ENCODE results near the gene ZSWIM1. TPM values are rescaled to one million over a fixed set of nuclear protein-coding genes. Genes with fewer than 3 reads are reported as not detected.
A peak's percentile ranks its signal among the peaks of the same experiment; 100 is the strongest.

ZSWIM1 gene
- total and polyA plus RNA-seq, 2 of the 13 experiments (the other 11 are each of a cell fraction or from before 2014, with no cell fraction given) = 9.5 to 11.7 TPM

DNA sequence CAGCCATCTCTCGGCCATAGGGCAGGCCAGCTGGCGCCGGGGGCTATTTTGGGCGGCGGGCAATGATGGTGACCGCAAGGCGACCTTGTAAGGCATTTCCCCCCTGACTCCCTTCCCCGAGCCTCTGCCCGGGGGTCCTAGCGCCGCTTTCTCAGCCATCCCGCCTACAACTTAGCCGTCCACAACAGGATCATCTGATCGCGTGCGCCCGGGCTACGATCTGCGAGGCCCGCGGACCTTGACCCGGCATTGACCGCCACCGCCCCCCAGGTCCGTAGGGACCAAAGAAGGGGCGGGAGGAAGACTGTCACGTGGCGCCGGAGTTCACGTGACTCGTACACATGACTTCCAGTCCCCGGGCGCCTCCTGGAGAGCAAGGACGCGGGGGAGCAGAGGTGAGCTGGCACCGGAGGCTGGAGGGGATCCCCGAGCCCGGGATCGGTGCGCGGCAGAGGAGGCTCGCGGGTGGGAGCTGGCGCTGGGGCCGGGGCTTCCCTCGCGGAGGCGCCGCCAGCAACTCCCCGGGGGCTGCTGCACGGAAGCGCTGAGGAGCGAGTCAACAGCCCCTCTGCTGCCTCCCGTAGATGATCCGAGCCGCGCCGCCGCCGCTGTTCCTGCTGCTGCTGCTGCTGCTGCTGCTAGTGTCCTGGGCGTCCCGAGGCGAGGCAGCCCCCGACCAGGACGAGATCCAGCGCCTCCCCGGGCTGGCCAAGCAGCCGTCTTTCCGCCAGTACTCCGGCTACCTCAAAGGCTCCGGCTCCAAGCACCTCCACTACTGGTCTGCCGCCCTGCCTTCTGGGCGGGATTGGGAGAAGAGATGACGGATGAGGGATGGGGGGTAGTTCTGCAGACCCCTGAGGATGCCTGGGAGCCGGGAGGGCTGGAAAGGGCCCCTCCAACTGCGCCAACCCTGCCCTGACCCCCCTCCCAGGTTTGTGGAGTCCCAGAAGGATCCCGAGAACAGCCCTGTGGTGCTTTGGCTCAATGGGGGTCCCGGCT is 10.3 kb downstream of the ZSWIM1 start, which contains the start of the genes CTSA and NEURL2 (continued):
- TF ChIP-seq ZNF546 (CRISPR knock-in tag; conservative IDR thresholded peaks at IDR 0.05) = peak; percentile 64; the same call in 1 of the 2 replicates
- TF ChIP-seq ZNF570 (CRISPR knock-in tag; IDR thresholded peaks at IDR 0.05; ENCODE audit: borderline replicate concordance) = peak; percentile 92
- TF ChIP-seq POLR2AphosphoS2 (IDR thresholded peaks at IDR 0.05; ENCODE audit: low read depth, low read length) = no peak
- peak; percentile 36; the same call in 1 of the 2 replicates for TF ChIP-seq LCORL (IDR thresholded peaks at IDR 0.05)
- peak; percentile 98 for TF ChIP-seq LCORL (CRISPR knock-in tag; IDR thresholded peaks at IDR 0.05)
- peak; percentile 90 to 94 for TF ChIP-seq POLR2A (IDR thresholded peaks at IDR 0.05; ENCODE audit: insufficient read depth in 1 of 2, low read depth in 2 of 2, low read length in 2 of 2)
- peak; percentile 95 for TF ChIP-seq ZNF740 (CRISPR knock-in tag; IDR thresholded peaks at IDR 0.05)
- TF ChIP-seq, protein P1, sequence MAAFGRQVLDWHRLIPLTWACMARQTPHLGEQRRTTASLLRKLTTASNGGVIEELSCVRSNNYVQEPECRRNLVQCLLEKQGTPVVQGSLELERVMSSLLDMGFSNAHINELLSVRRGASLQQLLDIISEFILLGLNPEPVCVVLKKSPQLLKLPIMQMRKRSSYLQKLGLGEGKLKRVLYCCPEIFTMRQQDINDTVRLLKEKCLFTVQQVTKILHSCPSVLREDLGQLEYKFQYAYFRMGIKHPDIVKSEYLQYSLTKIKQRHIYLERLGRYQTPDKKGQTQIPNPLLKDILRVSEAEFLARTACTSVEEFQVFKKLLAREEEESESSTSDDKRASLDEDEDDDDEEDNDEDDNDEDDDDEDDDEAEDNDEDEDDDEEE (CRISPR knock-in tag; IDR thresholded peaks at IDR 0.05) = peak; percentile 84
- TF ChIP-seq ZNF605 (CRISPR knock-in tag; IDR thresholded peaks at IDR 0.05) = peak; percentile 100
- TF ChIP-seq RARA (CRISPR knock-in tag; IDR thresholded peaks at IDR 0.05) = peak; percentile 100
- peak; percentile 100 for TF ChIP-seq ARNT2 (CRISPR knock-in tag; IDR thresholded peaks at IDR 0.05; ENCODE audit: low read depth)
- TF ChIP-seq SMC3 (IDR thresholded peaks at IDR 0.05; ENCODE audit: low read length) = no peak
- peak; percentile 98 for TF ChIP-seq THAP7 (CRISPR knock-in tag; IDR thresholded peaks at IDR 0.05)
- no peak for TF ChIP-seq TRIM22 (IDR thresholded peaks at IDR 0.05)
- peak; percentile 13 for TF ChIP-seq AGO2 (optimal IDR thresholded peaks at IDR 0.05; ENCODE audit: low read depth, low read length)
- peak; percentile 85; the same call in 1 of the 2 replicates for TF ChIP-seq GLMP (CRISPR knock-in tag; IDR thresholded peaks at IDR 0.05; ENCODE audit: borderline replicate concordance)
- TF ChIP-seq, protein P2, sequence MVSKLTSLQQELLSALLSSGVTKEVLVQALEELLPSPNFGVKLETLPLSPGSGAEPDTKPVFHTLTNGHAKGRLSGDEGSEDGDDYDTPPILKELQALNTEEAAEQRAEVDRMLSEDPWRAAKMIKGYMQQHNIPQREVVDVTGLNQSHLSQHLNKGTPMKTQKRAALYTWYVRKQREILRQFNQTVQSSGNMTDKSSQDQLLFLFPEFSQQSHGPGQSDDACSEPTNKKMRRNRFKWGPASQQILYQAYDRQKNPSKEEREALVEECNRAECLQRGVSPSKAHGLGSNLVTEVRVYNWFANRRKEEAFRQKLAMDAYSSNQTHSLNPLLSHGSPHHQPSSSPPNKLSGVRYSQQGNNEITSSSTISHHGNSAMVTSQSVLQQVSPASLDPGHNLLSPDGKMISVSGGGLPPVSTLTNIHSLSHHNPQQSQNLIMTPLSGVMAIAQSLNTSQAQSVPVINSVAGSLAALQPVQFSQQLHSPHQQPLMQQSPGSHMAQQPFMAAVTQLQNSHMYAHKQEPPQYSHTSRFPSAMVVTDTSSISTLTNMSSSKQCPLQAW (CRISPR knock-in tag; IDR thresholded peaks at IDR 0.05) = peak; percentile 99
- TF ChIP-seq ZNF354B (CRISPR knock-in tag; IDR thresholded peaks at IDR 0.05) = peak; percentile 99
- 0 out of 2 replicates have a peak, but pooled peaks have one; percentile 82 for TF ChIP-seq ZNF670 (CRISPR knock-in tag; IDR thresholded peaks at IDR 0.05; ENCODE audit: borderline replicate concordance)
- peak; percentile 99 for TF ChIP-seq IRF2 (CRISPR knock-in tag; IDR thresholded peaks at IDR 0.05)
- TF ChIP-seq, protein P3, sequence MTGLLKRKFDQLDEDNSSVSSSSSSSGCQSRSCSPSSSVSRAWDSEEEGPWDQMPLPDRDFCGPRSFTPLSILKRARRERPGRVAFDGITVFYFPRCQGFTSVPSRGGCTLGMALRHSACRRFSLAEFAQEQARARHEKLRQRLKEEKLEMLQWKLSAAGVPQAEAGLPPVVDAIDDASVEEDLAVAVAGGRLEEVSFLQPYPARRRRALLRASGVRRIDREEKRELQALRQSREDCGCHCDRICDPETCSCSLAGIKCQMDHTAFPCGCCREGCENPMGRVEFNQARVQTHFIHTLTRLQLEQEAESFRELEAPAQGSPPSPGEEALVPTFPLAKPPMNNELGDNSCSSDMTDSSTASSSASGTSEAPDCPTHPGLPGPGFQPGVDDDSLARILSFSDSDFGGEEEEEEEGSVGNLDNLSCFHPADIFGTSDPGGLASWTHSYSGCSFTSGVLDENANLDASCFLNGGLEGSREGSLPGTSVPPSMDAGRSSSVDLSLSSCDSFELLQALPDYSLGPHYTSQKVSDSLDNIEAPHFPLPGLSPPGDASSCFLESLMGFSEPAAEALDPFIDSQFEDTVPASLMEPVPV (CRISPR knock-in tag; IDR thresholded peaks at IDR 0.05) = peak; percentile 99
